IMR-90 (cell line): ENCODE data around the gene UBE2E2.

Experiments
- CTCF ChIP-seq: conservative IDR thresholded peaks from 2 replicates; pipeline ENCODE4 v1.5.1; 2012; ENCODE audit warnings: mild to moderate bottlenecking, low read depth, low read length, improper control_type of control experiment
- MAFK ChIP-seq: IDR thresholded peaks from 2 replicates; pipeline ENCODE4 v1.6.1; 2012; ENCODE audit warnings: low read depth, low read length, improper control_type of control experiment
- POLR2A ChIP-seq: IDR thresholded peaks from 2 replicates; pipeline ENCODE4 v1.6.1; 2012; ENCODE audit warnings: mild to moderate bottlenecking, low read depth, low read length
- RFX5 ChIP-seq: IDR thresholded peaks from 2 replicates; pipeline ENCODE4 v1.8.0; 2012; ENCODE audit warnings: low read depth, mild to moderate bottlenecking, low read length, moderate library complexity
- TF ChIP-seq, protein P1 (sequence below): fragments of 150-350 bp; IDR thresholded peaks from 2 replicates; pipeline ENCODE4 v1.6.1; 2016; ENCODE audit warnings: low read depth, mild to moderate bottlenecking, low read length, moderate library complexity, borderline replicate concordance

DNA sequence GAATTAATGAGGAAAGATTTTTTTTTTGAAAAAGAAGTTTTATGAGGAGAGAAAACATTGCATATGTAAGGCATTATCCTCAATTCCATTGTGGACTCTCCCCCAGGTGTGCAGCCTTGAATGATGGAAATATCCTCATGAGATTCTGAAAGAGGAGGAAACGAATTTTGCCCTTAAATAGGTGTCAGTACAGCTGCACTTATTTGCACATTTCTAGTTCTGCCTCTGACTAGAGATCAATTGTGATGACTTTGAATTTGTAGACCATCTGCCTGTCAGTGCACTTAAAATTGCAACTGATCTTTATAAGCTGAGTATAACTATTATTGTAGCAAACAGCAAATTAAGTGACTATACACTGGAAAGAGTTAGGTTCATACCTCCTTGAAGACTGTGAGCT lies 141.8 kb downstream of the UBE2E2 start:
- no peak for TF ChIP-seq POLR2A
- no peak for TF ChIP-seq CTCF
- TF ChIP-seq MAFK: no peak
- TF ChIP-seq, protein P1, sequence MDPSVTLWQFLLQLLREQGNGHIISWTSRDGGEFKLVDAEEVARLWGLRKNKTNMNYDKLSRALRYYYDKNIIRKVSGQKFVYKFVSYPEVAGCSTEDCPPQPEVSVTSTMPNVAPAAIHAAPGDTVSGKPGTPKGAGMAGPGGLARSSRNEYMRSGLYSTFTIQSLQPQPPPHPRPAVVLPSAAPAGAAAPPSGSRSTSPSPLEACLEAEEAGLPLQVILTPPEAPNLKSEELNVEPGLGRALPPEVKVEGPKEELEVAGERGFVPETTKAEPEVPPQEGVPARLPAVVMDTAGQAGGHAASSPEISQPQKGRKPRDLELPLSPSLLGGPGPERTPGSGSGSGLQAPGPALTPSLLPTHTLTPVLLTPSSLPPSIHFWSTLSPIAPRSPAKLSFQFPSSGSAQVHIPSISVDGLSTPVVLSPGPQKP: no peak
- no peak for TF ChIP-seq RFX5
